COLO829 (cell line): ENCODE data around the gene ACKR2.
"Not testable (repeated sequence)": the region's sequence is repeated elsewhere in the genome, so short reads cannot be mapped to it uniquely, and the experiment has no call there.

Experiments
- DNase-seq: peaks from one replicate; pipeline ENCODE4 v3.0.0; 2012; ENCODE audit warnings: low spot score

Gene ACKR2

GRCh38 chr3:42801784-42802183, 7.5 kb upstream of the ACKR2 start:
- DNase-seq: no peak

- no peak for DNase-seq
These were observed 6.3 kb upstream of the ACKR2 start for GRCh38 chr3:42802876-42803413.

- no peak for DNase-seq
These were observed 5.7 kb upstream of the ACKR2 start for GRCh38 chr3:42803414-42804105.

GRCh38 chr3:42804106-42804830, 5.0 kb upstream of the ACKR2 start, which contains the start of gene HIGD1A:
Gene HIGD1A (minus strand): TSS chr3:42804490. CDS start chr3:42794253, 10,237 bp downstream.
- peak; percentile 90 for DNase-seq

GRCh38 chr3:42804831-42805132, 4.5 kb upstream of the ACKR2 start:
- no peak for DNase-seq

GRCh38 chr3:42805141-42805821, 4.0 kb upstream of the ACKR2 start:
- no peak for DNase-seq

- no peak for DNase-seq
These were observed 1.3 kb upstream of the ACKR2 start for GRCh38 chr3:42807929-42808328.

- DNase-seq: not testable (repeated sequence)
These were observed 1.5 kb downstream of the ACKR2 start for GRCh38 chr3:42810706-42811105.

- DNase-seq: not testable (repeated sequence)
These were observed 2.1 kb downstream of the ACKR2 start for GRCh38 chr3:42811118-42811883.

- no peak for DNase-seq
These were observed 5.0 kb downstream of the ACKR2 start for GRCh38 chr3:42814246-42814645.

GRCh38 chr3:42814914-42815507, 5.8 kb downstream of the ACKR2 start:
- DNase-seq: no peak

GRCh38 chr3:42815826-42816225, 6.6 kb downstream of the ACKR2 start:
- no peak for DNase-seq

- no peak for DNase-seq
These were observed 10.2 kb downstream of the ACKR2 start for GRCh38 chr3:42819351-42819965.

GRCh38 chr3:42820746-42821051, 11.5 kb downstream of the ACKR2 start:
- no peak for DNase-seq

GRCh38 chr3:42822828-42823227, 13.6 kb downstream of the ACKR2 start:
- no peak for DNase-seq

GRCh38 chr3:42823351-42823750, 14.1 kb downstream of the ACKR2 start:
- no peak for DNase-seq

- no peak for DNase-seq
These were observed 16.9 kb downstream of the ACKR2 start for GRCh38 chr3:42826141-42826540.

GRCh38 chr3:42827023-42827422, 17.8 kb downstream of the ACKR2 start:
- no peak for DNase-seq

- no peak for DNase-seq
These were observed 18.4 kb downstream of the ACKR2 start for GRCh38 chr3:42827654-42828053.

GRCh38 chr3:42829083-42829627, 19.9 kb downstream of the ACKR2 start:
- no peak for DNase-seq
